ENCODE measurements around the gene OR52J3.
"Not testable (repeated sequence)": the region's sequence is repeated elsewhere in the genome, so short reads cannot be mapped to it uniquely, and the experiment has no call there.

Gene OR52J3

DNA sequence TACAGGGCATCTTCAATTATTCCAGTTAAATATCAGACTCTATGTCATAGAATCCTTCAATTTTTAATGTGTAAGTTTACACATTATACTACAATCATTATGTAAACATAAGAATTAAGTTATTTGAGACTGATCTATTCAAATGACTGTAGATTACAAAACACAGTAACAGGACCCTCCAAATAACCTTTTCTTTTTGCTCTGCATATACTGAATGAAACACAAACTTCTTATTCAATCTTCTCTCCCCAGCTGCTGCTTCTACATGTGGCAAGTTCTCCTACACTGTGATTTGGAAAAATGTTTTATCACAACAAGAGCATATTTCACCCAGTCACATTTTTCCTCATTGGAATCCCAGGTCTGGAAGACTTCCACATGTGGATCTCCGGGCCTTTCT is at the start of gene OR52J3:
Gene OR52J3 (plus strand): TSS at position 301 of the 400 bp plus-strand sequence. CDS start 0 bp downstream, at position 301.
- DNase-seq, result no peak

DNA sequence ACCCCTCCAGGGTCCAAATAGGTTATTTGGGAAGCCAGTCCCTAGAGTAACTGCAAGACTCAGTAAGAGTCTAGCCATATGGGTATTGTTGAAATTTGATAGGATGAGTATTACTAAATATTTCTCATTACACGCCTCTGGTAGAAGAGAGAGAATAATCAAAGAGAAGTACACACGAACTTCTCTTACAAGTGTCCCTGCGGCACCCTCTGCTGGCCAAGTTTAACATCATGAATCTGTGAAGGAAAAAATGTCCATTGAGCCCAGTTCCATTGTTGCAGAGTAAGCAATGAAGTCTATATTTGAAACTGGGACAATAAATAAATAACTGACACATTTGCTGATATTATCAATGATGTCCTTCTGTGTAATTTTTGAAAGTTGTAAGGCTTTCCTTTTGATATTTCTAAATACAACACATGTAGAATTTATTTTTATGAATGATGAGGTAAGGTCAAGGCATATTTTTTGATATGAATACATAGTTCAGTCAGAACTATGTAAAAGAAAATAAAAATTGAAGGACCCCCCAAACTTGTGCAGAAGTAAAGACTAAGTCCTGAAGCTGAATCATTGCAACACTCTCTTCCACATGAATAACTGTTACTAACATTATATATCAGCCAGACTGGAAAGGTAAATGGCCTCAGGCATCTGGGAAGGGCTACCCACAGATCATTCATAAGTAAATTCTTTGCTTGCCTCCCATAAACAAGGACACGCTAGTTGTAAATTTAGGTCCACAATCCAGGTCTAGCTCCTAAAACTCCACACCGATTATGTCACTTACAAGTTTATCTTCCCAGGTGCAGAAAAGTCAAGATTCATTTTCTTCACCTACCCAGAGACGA is 41.7 kb upstream of the OR52J3 start:
- DNase-seq, result peak; percentile 52

DNA sequence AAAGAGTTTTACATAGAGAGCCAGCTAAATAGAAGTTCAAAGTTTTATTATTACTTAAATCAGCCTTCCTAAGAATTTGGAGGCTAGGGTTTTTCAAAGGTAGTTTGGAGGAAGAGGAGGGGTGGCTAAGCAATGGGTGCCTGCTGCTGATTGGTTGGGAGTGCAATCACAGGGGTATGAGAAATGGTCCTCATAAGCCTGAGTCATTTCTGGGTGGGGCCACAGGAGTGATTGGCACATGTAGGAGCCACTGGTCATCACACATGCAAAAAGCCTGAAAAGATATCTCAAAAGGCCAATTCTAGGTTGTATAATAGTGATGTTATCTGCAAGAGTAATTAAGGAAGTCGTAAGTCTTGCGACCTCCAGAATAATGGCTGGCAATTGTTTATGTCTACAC is 38.8 kb upstream of the OR52J3 start:
- DNase-seq, result no peak

DNA sequence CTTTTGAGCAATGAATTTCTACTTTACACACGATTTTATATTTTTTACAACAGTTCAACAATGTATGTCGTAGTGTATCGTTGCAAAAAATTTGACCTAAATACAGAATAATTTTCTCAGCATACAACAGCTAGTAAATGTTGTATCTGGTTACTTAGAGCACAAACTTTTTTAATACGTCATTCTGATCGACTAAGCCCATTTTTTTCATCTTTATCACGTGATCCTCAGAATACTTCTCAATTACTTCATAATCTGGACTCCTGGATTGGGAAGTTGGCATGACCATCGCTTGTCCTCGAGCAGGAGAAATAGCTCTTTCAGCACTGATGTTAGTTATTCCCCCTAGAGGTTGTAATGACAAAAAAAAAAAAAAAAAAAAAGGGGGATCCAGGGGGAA is 35.1 kb upstream of the OR52J3 start:
- no peak for DNase-seq

DNA sequence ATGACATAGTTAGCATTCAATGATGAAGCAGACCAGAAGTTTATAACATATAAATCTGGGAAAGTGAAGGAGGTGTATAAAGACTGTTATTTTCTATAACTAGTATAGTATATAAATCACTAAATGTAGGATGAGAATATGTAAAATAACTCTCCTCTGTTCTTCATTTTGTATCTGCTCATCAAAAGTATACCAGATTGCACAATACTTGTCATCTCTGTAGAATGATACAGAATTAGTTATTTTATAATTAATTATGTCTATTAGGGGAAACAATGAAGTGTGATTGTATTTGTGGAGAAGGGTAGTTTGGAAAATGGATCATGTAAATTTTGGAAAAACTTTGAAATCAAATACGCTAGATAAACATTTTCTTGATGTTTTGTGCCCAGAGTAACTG is 33.3 kb upstream of the OR52J3 start:
- DNase-seq, result no peak

DNA sequence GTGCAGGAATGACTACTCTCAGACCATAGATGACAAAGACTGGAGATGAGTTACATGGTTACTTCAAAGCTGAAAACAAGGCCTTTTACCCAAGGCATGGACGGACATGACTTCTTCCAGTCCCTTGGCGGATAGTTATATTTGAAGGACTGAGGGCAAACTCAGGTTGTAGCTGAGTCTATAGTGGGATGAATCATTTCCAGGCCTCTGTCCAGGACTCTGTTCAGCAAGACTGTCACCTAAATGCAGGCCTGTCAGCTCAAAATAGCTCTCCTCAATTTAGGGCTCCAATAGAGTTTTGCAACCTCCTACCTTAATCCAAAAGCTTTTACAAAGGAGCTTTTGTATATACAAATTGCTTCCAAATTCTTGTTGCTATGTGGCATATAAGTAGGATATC is 24.3 kb upstream of the OR52J3 start:
- DNase-seq, result no peak

DNA sequence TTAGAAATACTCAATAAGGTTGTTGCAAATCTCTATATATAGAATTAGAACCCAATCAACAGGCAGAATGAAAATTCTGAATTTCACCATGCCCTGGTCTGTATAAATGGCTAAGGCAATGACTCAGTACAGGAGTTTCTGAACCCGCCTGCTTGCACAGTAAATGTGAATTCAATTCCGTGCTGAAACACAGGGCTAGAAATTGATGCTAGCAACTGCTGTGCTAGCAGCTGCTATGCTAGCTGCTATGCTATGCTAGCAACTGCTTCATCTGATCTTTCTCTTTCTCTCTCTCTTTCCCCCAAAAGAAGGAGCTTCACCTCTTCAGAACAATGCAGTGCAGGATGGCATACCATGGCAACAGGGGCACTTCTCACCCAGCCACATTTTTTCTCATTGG is 9.7 kb upstream of the OR52J3 start:
- DNase-seq, result no peak

DNA sequence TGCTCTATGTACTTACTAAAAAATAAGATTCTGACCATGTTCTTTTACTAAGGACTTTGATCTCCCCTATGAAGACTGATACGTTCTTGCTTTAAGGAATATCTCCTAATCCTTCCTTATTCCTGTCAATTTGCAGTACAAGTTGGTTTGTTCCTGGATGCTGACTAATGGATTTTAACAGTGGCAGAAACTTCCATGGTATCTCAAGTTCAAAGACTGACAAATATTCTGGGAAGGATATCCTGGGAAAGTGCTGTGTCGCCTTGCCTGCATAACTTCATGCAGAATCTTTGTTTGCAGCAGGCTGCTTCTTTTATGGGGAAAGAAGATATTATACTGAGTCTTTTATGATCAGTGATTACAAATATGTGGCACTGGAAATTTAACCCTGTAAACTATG is 8.4 kb upstream of the OR52J3 start:
- no peak for DNase-seq

DNA sequence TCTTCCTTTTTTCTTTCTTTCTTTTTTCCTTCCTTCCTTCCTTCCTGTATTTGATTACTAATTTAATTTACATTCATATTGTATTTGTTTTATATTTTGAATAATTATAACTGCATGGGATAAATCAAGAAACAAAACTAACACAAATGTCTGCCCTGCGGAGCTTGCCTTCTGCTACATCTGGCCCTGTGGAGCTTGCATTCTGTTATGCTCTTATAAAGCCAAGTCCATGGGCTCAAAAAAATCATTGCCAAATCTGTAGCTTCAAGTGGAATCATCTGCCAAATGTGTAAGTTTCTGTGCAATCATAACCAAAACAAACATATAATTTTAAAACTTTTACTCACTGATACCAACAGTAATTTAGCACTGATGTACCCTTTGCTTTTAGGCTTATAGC is 8.0 kb upstream of the OR52J3 start:
- no peak for DNase-seq

DNA sequence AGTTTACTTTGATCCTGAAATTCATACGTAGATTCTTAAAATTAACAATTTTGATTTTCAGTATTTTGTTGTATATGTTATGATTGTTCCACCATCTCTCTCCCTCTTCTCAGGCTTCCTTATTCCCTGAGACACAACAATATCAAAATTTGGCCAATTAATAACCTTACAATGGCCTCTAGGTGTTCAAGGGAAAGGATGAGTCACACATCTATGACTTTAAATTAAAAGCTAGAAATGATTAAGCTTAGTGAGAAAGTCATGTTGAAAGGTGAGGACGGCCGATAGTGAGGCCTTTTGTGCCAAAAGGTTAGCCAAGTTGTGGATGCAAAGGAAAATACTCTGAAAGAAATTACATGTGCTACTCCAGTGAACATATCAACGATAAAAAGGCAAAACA is 5.5 kb upstream of the OR52J3 start:
- no peak for DNase-seq

DNA sequence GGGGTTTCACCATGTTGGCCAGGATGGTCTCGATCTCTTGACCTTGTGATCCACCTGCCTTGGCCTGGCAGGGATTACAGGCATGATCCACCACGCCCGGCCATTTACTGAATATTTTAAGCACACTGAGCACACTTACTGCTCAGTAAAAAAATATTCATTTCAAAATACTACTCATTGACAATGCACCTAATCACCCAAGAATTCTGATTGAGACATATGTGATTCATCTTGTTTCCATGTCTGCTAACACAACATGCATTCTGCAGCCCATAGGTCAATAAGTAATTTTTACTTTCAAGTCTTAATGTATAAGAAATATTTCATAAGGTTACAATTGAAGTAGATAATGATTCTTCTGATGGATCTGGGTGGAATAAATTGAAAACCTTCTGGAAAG is 4.2 kb upstream of the OR52J3 start:
- DNase-seq, result no peak

DNA sequence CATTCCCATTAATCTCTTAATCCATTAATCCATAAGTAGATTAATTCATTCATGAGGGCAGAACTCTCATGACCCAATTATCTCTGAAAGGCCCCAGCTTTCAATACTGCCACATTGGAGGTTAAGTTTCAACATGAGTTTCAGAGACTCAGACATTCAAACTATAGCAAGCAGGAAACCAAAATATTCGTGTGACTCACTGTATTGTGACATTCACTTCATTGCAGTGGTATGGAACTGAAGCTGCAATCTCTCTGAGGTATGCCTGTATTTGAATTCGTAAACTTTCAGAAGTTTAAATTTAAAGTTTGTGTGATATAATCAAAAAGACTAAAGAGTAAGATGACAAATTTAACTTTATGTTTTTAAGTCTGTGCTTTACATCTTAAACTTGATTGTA is 2.9 kb upstream of the OR52J3 start:
- DNase-seq, result no peak

DNA sequence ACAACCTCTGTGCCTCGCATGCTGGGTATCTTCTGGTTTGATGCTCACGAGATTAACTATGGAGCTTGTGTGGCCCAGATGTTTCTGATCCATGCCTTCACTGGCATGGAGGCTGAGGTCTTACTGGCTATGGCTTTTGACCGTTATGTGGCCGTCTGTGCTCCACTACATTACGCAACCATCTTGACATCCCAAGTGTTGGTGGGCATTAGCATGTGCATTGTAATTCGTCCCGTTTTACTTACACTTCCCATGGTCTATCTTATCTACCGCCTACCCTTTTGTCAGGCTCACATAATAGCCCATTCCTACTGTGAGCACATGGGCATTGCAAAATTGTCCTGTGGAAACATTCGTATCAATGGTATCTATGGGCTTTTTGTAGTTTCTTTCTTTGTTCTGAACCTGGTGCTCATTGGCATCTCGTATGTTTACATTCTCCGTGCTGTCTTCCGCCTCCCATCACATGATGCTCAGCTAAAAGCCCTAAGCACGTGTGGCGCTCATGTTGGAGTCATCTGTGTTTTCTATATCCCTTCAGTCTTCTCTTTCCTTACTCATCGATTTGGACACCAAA is 516 bp downstream of the OR52J3 start:
- DNase-seq, result no peak

DNA sequence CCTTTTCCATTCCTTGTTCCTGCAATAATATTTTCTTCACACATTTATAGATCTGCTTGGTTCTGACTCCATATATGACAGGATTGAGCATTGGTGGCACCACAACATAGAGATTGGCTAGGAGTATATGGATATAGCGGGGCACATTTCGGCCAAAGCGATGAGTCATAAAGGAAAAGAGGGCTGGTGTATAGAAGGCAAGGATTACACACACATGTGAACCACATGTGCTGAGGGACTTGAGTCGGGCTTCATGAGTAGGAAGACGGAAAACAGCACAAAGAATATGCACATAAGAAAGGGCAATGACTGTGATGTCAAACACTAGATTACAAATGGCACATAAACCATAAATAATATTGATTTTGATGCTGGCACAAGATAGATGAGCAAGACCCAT is 12.4 kb downstream of the OR52J3 start:
- DNase-seq, result not testable (repeated sequence)

DNA sequence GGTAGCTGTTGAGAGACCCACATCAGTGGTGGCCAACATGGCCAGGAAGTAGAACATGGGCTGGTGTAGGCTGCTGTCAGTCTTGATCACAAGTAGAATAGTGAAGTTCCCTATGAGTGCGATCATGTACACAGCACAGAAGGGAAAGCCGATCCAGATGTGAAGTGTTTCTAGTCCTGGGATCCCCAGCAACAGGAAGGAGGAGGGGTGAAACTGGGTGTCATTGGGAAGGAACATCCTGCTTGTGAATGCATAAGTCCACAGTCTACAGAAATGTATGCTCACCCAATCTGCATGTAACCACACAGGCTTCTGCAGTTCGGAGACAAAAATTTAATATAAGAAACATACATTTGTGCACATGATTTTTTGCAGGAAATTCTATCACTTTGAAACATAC is 13.1 kb downstream of the OR52J3 start, which contains the start of gene OR52E2:
Gene OR52E2 (minus strand): TSS at position 237 of the 400 bp plus-strand sequence. CDS start 0 bp downstream, at position 237.
- no peak for DNase-seq

DNA sequence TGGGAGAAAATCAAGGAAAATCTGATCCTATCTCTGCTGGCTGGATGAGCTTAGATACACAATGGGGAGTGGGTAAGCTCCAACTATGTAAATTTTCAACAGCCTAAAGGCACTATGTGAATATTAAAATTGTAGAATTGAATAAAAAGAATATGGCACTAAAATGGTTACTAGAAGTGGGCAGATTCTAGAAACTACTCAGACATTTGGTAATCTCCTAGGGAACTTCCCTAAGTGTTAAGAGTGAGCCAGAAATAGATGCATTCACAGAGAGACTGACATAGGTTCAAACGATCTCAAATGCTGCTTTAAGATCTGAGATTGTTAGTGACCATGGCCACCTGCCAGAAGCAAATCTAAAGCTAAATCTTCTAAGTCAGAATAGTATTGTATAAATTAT is 18.7 kb downstream of the OR52J3 start:
- DNase-seq, result no peak

DNA sequence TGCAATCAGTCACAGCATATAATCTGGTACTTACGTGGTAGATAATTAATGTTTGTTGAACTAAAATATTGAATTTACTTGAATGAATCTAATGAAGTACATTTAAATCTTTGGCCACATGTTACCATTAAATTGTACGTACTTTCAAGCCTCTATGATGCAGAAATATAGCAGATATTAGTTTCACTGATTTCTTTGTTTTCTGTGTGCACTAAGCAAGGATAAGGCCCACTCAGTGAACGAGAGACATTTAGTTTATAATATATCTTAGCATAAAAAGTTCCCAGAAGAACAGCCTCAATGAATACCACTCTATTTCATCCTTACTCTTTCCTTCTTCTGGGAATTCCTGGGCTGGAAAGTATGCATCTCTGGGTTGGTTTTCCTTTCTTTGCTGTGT is 22.9 kb downstream of the OR52J3 start, which contains the start of gene OR52E1:
Gene OR52E1 (plus strand): TSS at position 301 of the 400 bp plus-strand sequence.
- DNase-seq, result no peak

DNA sequence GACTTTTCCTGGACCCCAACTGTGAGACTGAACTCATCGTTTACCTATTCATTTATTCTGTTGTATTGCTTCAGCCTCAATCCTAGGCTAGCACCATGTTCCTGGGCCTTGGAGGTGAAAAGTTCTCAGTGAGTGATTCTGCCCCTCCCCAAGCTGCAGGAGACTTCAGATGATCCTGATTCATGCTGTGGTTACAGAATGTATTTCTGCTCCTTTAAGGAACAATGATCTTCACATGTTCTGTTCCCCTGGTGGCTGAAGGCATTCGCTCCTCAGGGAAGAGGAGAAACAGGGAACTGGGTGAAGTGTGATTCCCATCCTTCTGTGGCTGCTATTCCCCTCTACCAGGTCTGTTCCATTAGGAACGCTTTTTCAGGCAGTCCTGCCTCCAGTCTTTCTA is 25.5 kb downstream of the OR52J3 start:
- no peak for DNase-seq

DNA sequence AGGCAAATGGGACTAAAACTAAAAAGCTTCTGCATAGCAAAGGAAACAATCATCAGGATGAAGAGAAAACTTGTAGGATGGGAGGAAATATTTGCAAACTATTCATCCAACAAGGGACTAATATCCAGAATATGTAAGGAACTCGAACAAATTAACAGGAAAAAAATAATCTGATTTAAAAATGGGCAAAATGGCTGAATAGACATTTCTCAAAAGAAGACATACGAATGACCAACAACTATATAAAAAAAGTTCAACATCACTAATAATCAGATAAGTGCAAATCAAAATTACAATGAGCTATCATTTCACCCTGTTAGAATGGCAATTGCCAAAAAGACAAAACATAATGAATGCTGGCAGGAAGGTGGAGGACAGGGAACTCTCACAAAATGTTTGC is 35.1 kb downstream of the OR52J3 start:
- no peak for DNase-seq

DNA sequence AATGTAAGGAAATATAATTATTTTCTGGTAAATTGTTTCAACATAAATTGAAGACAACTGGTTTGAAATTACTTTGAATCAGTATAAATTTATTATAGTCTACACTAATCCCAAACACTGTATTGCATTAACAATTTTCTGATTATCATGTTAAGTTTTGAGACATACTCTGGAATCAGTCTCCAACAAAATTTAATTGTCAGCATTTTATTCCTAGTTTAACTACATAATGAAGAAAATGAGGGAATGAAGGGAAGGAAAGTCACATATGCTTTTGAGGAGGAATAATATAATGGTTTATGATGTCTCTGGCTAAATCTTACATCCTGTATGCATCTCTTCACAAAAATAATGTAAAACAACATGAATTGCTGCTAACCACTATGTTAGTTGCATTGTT is 37.3 kb downstream of the OR52J3 start:
- no peak for DNase-seq

DNA sequence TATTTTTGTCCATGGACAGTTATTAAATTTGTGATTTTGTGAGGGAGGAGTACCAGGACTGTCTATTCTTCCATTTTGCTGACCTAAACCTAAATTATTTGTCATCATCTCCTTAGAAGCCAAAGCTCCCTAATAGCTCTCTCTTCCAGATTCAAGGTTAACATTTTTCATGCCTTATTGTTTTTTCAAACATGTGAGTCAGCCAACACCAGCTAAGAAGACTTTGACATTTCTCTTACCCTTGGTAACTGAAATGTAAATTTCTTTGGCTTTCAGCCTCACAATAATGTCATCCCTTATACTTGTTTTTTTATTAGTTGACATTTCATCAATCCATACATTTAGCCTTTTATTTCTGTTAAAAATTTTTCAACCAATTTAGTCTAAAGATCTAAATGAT is 42.2 kb downstream of the OR52J3 start:
- no peak for DNase-seq

DNA sequence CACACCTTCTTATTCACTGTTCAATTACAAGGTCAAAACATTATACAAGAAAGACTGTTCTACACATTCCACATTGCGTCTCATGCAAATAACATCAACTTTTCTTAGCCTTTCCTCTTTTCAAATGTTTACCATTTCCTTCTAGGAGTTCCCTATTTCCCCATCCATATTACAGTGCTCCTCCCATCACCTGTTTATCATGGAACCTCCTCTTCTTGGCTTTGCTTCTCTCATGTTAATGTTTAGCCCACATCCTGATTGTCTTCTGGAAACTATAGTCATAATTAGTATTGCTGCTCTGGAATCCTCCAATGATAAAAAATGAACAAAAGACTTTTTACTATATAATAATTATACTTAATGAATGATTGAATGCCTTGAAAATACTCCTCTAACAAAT is 44.3 kb downstream of the OR52J3 start:
- no peak for DNase-seq

DNA sequence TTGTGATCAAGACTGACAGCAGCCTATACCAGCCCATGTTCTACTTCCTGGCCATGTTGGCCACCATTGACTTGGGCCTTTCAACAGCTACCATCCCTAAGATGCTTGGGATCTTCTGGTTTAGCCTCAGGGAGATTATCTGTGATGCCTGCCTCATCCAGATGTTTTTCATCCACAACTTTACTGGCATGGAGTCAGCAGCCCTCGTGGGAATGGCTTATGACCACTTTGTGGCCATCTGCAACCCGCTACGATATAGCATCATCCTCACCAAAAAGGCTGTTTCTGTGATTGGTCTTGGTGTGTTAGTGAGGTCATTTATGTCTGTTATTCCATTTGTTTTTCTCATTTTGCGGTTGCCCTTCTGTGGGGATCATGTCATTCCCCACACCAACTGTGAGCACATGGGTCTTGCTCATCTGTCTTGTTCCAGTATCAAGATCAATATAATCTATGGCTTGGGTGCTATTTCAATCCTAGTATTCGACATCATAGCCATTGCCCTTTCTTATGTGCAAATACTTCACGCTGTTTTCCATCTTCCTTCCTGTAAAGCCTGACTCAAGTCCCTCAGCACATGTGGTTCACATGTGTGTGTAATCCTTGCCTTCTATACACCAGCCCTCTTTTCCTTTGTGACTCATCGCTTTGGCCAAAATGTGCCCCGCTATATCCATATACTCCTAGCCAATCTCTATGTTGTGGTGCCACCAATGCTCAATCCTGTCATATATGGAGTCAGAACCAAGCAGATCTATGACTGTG is 46.7 kb downstream of the OR52J3 start:
- no peak for DNase-seq

DNA sequence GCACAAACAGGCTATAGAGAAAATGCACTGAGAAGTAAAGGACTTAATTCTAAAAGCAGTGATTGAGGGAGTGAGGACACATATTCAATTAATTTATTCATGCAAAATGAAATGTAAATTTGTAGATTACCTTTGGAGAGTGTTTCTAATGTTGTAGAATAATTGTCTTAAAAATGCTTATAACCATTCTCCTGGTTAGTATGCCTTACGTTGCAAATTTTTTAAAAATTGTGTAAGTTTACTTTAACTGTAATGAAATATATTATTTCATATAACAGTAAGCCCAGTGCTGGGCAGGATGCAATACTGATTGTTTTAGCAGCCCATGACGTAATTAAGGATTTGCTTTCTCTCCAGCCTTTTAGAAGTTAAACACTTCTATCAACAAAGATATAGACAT is 49.7 kb downstream of the OR52J3 start:
- no peak for DNase-seq

All from stimulated activated CD4-positive, alpha-beta T cell treated with anti-CD3 and anti-CD28 coated beads, Interleukin-15, amount 100 ng/mL, for 24 hours (primary cell).